ENCODE data around the gene IGFLR1. TPM values are rescaled to one million over a fixed set of nuclear protein-coding genes. Genes with fewer than 3 reads are reported as not detected.

IGFLR1 gene
- total and polyA plus RNA-seq, 9 of the 15 experiments (the other 6 are each of a cell fraction or from before 2014, with no cell fraction given), result 1.0 to 14.3 (median 4.6) TPM

DNA sequence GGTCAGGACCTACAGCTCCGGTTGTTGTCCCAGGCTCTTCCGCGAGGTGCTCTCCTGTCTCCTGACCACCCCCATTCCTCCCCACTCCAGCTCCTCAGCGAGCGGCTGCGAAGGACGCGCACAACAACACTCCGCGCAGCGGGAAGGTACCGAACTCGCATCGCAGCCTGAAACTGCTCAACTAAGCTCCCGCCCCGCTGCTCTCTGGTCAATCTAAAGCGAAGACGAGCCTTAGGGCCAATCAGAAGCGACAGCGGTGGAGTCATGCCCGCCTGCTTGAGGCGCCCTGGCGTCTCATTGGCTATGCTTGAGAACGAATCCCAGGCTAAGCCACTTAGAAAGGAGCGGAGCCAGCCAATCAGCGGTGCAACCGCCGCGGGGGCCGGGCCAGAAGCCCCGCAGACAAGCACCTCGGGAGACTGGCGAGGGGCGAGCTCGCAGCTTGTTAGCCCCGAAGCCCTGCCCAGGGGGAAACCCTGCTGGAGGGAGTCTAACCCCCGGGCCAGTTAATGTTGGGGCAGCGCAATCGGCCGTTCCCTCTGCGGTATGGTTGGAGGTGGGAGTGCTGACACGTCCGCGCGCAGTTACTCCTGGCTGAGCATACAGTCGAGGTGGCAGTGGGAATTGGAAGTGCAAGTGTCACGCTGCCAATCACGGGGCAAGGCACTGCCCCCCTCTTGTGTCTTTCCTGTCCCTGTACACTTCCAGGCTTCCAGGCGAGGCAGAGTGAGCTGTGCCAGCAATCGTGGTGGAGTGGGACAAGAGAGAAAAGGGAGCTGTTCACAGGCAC, 39.8 kb downstream of the IGFLR1 start (continued):
- TF ChIP-seq, protein P1, sequence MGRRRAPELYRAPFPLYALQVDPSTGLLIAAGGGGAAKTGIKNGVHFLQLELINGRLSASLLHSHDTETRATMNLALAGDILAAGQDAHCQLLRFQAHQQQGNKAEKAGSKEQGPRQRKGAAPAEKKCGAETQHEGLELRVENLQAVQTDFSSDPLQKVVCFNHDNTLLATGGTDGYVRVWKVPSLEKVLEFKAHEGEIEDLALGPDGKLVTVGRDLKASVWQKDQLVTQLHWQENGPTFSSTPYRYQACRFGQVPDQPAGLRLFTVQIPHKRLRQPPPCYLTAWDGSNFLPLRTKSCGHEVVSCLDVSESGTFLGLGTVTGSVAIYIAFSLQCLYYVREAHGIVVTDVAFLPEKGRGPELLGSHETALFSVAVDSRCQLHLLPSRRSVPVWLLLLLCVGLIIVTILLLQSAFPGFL (CRISPR knock-in tag; IDR thresholded peaks at IDR 0.05), result no peak
- TF ChIP-seq PHF8 (IDR thresholded peaks at IDR 0.05; ENCODE audit: borderline replicate concordance, low read length) (peak; percentile 41; the same call in 1 of the 2 replicates), ZNF57 (CRISPR knock-in tag; IDR thresholded peaks at IDR 0.05) (no peak), ZNF75A (CRISPR knock-in tag; IDR thresholded peaks at IDR 0.05) (no peak), SNRNP70 (optimal IDR thresholded peaks at IDR 0.05; ENCODE audit: low read depth, low read length) (no peak), FOXJ3 (CRISPR knock-in tag; IDR thresholded peaks at IDR 0.05) (no peak), SIN3A (IDR thresholded peaks at IDR 0.05; ENCODE audit: borderline replicate concordance in 2 of 2, control insufficient read depth in 1 of 2, low read depth in 2 of 2, low read length in 2 of 2) (no peak), ZNF212 (CRISPR knock-in tag; IDR thresholded peaks at IDR 0.05) (no peak), FOXP1 (CRISPR knock-in tag; IDR thresholded peaks at IDR 0.05) (no peak), CREBBP (IDR thresholded peaks at IDR 0.05; ENCODE audit: low read depth, low read length) (no peak)
- TF ChIP-seq, protein P2, sequence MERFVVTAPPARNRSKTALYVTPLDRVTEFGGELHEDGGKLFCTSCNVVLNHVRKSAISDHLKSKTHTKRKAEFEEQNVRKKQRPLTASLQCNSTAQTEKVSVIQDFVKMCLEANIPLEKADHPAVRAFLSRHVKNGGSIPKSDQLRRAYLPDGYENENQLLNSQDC (CRISPR knock-in tag; IDR thresholded peaks at IDR 0.05), result no peak
- TF ChIP-seq, protein P3, sequence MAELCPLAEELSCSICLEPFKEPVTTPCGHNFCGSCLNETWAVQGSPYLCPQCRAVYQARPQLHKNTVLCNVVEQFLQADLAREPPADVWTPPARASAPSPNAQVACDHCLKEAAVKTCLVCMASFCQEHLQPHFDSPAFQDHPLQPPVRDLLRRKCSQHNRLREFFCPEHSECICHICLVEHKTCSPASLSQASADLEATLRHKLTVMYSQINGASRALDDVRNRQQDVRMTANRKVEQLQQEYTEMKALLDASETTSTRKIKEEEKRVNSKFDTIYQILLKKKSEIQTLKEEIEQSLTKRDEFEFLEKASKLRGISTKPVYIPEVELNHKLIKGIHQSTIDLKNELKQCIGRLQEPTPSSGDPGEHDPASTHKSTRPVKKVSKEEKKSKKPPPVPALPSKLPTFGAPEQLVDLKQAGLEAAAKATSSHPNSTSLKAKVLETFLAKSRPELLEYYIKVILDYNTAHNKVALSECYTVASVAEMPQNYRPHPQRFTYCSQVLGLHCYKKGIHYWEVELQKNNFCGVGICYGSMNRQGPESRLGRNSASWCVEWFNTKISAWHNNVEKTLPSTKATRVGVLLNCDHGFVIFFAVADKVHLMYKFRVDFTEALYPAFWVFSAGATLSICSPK (IDR thresholded peaks at IDR 0.05; ENCODE audit: borderline replicate concordance), result no peak
- TF ChIP-seq, protein P4, sequence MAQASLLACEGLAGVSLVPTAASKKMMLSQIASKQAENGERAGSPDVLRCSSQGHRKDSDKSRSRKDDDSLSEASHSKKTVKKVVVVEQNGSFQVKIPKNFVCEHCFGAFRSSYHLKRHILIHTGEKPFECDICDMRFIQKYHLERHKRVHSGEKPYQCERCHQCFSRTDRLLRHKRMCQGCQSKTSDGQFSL (CRISPR knock-in tag; IDR thresholded peaks at IDR 0.05), result no peak
- TF ChIP-seq, protein P4 (tag; IDR thresholded peaks at IDR 0.05), result no peak
